ENCODE measurements around the gene ZNF865.

Gene ZNF865

DNA sequence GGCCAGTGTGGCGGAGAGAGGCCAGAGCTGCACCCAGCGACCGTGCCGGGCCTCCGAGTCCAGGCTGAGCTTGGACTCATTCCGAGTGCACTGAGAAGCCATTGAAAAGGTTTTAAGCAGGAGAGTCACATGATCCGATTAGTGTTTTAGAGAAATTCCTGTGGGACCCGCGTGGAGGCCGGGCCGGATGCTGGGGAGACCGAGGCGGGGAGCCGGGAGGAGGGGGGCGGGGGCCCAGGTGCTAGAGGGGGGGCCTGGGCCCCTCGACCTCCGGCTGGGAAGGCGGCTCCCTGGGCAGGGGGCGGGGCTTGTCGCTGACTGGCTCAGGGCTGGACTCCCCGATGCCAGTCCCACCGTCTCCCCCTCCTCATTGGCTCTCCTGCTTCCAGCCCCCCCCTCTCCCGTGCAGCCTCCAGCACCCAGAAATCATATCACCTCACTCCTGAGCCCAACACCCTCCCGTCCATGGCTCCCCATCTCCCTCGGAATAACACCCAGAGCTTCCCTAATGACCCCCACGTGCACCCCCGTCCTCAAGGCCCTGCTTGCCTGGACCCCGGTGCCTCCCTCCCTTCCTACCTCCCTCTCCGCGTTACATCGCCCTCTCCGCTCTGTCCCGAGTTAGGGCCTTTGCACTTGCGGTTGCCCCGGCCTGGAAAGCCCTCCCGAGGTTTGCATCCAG, 19.6 kb upstream of the ZNF865 start:
- Histone ChIP-seq H3K9ac (ENCODE audit: low read length) (no peak overlapping the region), H2AFZ (ENCODE audit: low read length) (no peak overlapping the region), H4K20me1 (ENCODE audit: insufficient read depth, low read length) (no peaks in the 10 kb centered on the region), H3K9me3 (ENCODE audit: low read length) (no peaks in the 10 kb centered on the region), H3K36me3 (ENCODE audit: insufficient read depth, low read length) (no peaks in the 10 kb centered on the region), H3K79me2 (ENCODE audit: insufficient read depth, low read length) (no peaks in the 10 kb centered on the region), H3K27ac (ENCODE audit: low read depth, low read length, poor library complexity, severe bottlenecking) (no peak overlapping the region), H3K4me2 (ENCODE audit: low read length) (no peak overlapping the region; the same call in 1 of the 2 replicates), H3F3A (ENCODE audit: insufficient read depth, low read length) (no peaks in the 10 kb centered on the region), H3K27me3 (ENCODE audit: insufficient read depth, low read length) (no peaks in the 10 kb centered on the region; the same call in 1 of the 2 replicates), H3K4me3 (ENCODE audit: low read depth, low read length, poor library complexity, severe bottlenecking) (peak overlapping the region; percentile 16), H3K4me1 (ENCODE audit: insufficient read depth, low read length, severe bottlenecking) (peaks cover 21% of the 10 kb centered on the region), H3K9me2 (ENCODE audit: low read depth, low read length) (no peaks in the 10 kb centered on the region)
- no peak for TF ChIP-seq EZH2 (IDR thresholded peaks at IDR 0.05; ENCODE audit: borderline replicate concordance, low read length)
- TF ChIP-seq CTCF (IDR thresholded peaks at IDR 0.05; ENCODE audit: low read length) = no peak

- Histone ChIP-seq H3K9ac (ENCODE audit: low read length) (no peak overlapping the region), H3K4me2 (ENCODE audit: low read length) (peak overlapping the region; percentile 55), H3K4me3 (ENCODE audit: low read depth, low read length, poor library complexity, severe bottlenecking) (peak overlapping the region; percentile 45), H3K36me3 (ENCODE audit: insufficient read depth, low read length) (no peaks in the 10 kb centered on the region), H2AFZ (ENCODE audit: low read length) (no peak overlapping the region), H3K4me1 (ENCODE audit: insufficient read depth, low read length, severe bottlenecking) (peaks cover 15% of the 10 kb centered on the region), H3K27ac (ENCODE audit: low read depth, low read length, poor library complexity, severe bottlenecking) (no peak overlapping the region), H3K79me2 (ENCODE audit: insufficient read depth, low read length) (no peaks in the 10 kb centered on the region), H3K27me3 (ENCODE audit: insufficient read depth, low read length) (no peaks in the 10 kb centered on the region; the same call in 1 of the 2 replicates), H3K9me3 (ENCODE audit: low read length) (no peaks in the 10 kb centered on the region), H3F3A (ENCODE audit: insufficient read depth, low read length) (no peaks in the 10 kb centered on the region), H4K20me1 (ENCODE audit: insufficient read depth, low read length) (no peaks in the 10 kb centered on the region), H3K9me2 (ENCODE audit: low read depth, low read length) (no peaks in the 10 kb centered on the region)
- TF ChIP-seq EZH2 (IDR thresholded peaks at IDR 0.05; ENCODE audit: borderline replicate concordance, low read length) (no peak), CTCF (IDR thresholded peaks at IDR 0.05; ENCODE audit: low read length) (no peak)
Measured at GRCh38 chr19:55586976-55587668, 18.3 kb upstream of the ZNF865 start.

- Histone ChIP-seq H2AFZ (ENCODE audit: low read length) (no peak overlapping the region), H3K27ac (ENCODE audit: low read depth, low read length, poor library complexity, severe bottlenecking) (no peak overlapping the region), H3K4me3 (ENCODE audit: low read depth, low read length, poor library complexity, severe bottlenecking) (no peak overlapping the region), H3K9me2 (ENCODE audit: low read depth, low read length) (no peaks in the 10 kb centered on the region), H3K4me2 (ENCODE audit: low read length) (no peak overlapping the region), H3K36me3 (ENCODE audit: insufficient read depth, low read length) (no peaks in the 10 kb centered on the region), H3K27me3 (ENCODE audit: insufficient read depth, low read length) (no peaks in the 10 kb centered on the region; the same call in 1 of the 2 replicates), H3K9me3 (ENCODE audit: low read length) (no peaks in the 10 kb centered on the region), H3F3A (ENCODE audit: insufficient read depth, low read length) (no peaks in the 10 kb centered on the region), H3K79me2 (ENCODE audit: insufficient read depth, low read length) (no peaks in the 10 kb centered on the region), H4K20me1 (ENCODE audit: insufficient read depth, low read length) (no peaks in the 10 kb centered on the region), H3K9ac (ENCODE audit: low read length) (no peak overlapping the region), H3K4me1 (ENCODE audit: insufficient read depth, low read length, severe bottlenecking) (peaks cover 15% of the 10 kb centered on the region)
- TF ChIP-seq EZH2 (IDR thresholded peaks at IDR 0.05; ENCODE audit: borderline replicate concordance, low read length) (no peak), CTCF (IDR thresholded peaks at IDR 0.05; ENCODE audit: low read length) (no peak)
Measured at GRCh38 chr19:55588738-55589137, 16.7 kb upstream of the ZNF865 start.
